ENCODE data around the gene CA9. TPM values are rescaled to one million over a fixed set of nuclear protein-coding genes. Genes with fewer than 3 reads are reported as not detected.

The CA9 gene
- total and polyA plus RNA-seq, 2 donors (not counting 3 experiments of a cell fraction or from before 2014, with no cell fraction given), result 0.18 TPM; not detected in 1

- Histone ChIP-seq H2AFZ (ENCODE audit: low read depth, low read length) (no peak overlapping the region), H3K9me1 (replicated peaks; ENCODE audit: control insufficient read depth, extremely low read depth, insufficient read depth, low read length) (no peaks in the 10 kb centered on the region), H4K20me1 (replicated peaks; ENCODE audit: control insufficient read depth, extremely low read depth, insufficient read depth, low read length) (no peaks in the 10 kb centered on the region), H3K4me3 (replicated peaks in 1 of 3; ENCODE audit: insufficient read depth in 1 of 3, low read depth in 1 of 3, low read length in 3 of 3) (no peak overlapping the region), H3K4me1 (ENCODE audit: control insufficient read depth, extremely low read depth, insufficient read depth, low read length) (peaks cover 28% of the 10 kb centered on the region), H3K4me2 (ENCODE audit: insufficient read depth, low read length) (no peak overlapping the region), H3K27me3 (ENCODE audit: control insufficient read depth in 2 of 2, insufficient read depth in 2 of 2, low read length in 2 of 2) (no peaks in the 10 kb centered on the region), H3K36me3 (ENCODE audit: control insufficient read depth in 2 of 2, extremely low read depth in 1 of 2, insufficient read depth in 2 of 2, low read length in 2 of 2) (peaks cover 7 to 24% of the 10 kb centered on the region in 2 experiments), H3K9ac (replicated peaks; ENCODE audit: extremely low read depth, insufficient read depth, low read length) (no peak overlapping the region), H3K27ac (ENCODE audit: insufficient read depth, low read depth, low read length) (no peak overlapping the region), H3K79me2 (ENCODE audit: control insufficient read depth, insufficient read depth, low read length) (peaks cover 36% of the 10 kb centered on the region), H3K9me3 (replicated peaks; ENCODE audit: control insufficient read depth, insufficient read depth, low read length) (no peaks in the 10 kb centered on the region)
- FAIRE-seq, result no peak
- dilution Hi-C loops (cut with MboI; ENCODE audit: extremely low pct_ligation_motif_present, low sequenced_read_pairs), result no loop called here
- POLR2A ChIA-PET, result interaction anchor here (1.2 kb wide), 1 partner anchor 29 kb away, joined by 4 read pairs; the partner anchor contains the start of genes CCDC107 and RMRP
- CTCF ChIA-PET, result interaction anchor here (2.0 to 13.5 kb wide), 2 partner anchors 10 to 26 kb away, joined by 16 to 227 read pairs; partner anchors contain the start of genes ARHGEF39, CCDC107 and RMRP
- BruUV-seq (replicated peaks), result no TSS peak
- DNase-seq (ENCODE audit: low read depth, low spot score), result no peak
- TF ChIP-seq CTCF (IDR thresholded peaks at IDR 0.05; ENCODE audit: extremely low read depth in 1 of 2, insufficient read depth in 1 of 2, low read depth in 1 of 2, low read length in 2 of 2) (no peak), POLR2AphosphoS5 (IDR thresholded peaks at IDR 0.05; ENCODE audit: insufficient read depth, low read depth, low read length) (no peak), EZH2 (IDR thresholded peaks at IDR 0.05; ENCODE audit: borderline replicate concordance, low read depth, low read length, severe bottlenecking) (no peak), JUN (IDR thresholded peaks at IDR 0.05; ENCODE audit: borderline replicate concordance, insufficient read depth, insufficient read length, low read depth) (no peak), GATA2 (IDR thresholded peaks at IDR 0.05; ENCODE audit: insufficient read depth, insufficient read length, low read depth, low read length) (no peak), FOS (IDR thresholded peaks at IDR 0.05; ENCODE audit: borderline replicate concordance, insufficient read depth, low read length) (no peak), MYC (IDR thresholded peaks at IDR 0.05; ENCODE audit: low read depth, low read length) (no peak), POLR2A (IDR thresholded peaks at IDR 0.05; ENCODE audit: low read depth, low read length) (no peak), MAX (IDR thresholded peaks at IDR 0.05; ENCODE audit: insufficient read depth, insufficient read length) (no peak)
- intact Hi-C loops (cut with micrococcal nuclease), result no loop called here
These were observed 13.6 kb downstream of the CA9 start for GRCh38 chr9:35687306-35687705.
